CD4-positive, alpha-beta T cell (primary cell): Measurements from ENCODE around the gene SEC16A. TPM values are rescaled to one million over a fixed set of nuclear protein-coding genes. Genes with fewer than 3 reads are reported as not detected.

ENCODE experiments used
- ATAC-seq: fragments of 200-7000 bp; cut with Tn5 transposase; one replicate; pipeline ENCODE4 v1.10.0; 2022; ENCODE audit warnings: mild to moderate bottlenecking; ENCODE audit not compliant: poor library complexity
- CTCF ChIA-PET: fragments of 350-600 bp; sonication (Branson Sonifier 250); formaldehyde crosslinking; loops from one replicate; lab custom pipeline; 2021; ENCODE audit warnings: antibody characterized with exemption, inconsistent platforms; lab: Charles Lee
- POLR2A ChIA-PET: fragments of 350-600 bp; sonication (Branson Sonifier 250); formaldehyde crosslinking; loops from one replicate; lab custom pipeline; 2021; ENCODE audit warnings: antibody characterized with exemption, inconsistent platforms; lab: Charles Lee
- DNase-seq, 14 experiments: peaks; one replicate each; pipeline ENCODE4 v3.0.0-alpha.2; 2013 to 2020; ENCODE audit warnings: mixed read lengths in 2 of 14
- H3K27ac ChIP-seq, 2 donors: one replicate each; pipeline versions ENCODE4 v1.5.1 to v1.7.0; 2013; ENCODE audit warnings: low read length in 2 of 2, low read depth in 1 of 2, mild to moderate bottlenecking in 1 of 2
- H3K27me3 ChIP-seq, 2 experiments: 1 replicate in 1 of 2; 2 replicates in 1 of 2; pipeline versions ENCODE4 v1.6.1 to v1.7.0; 2013; ENCODE audit warnings: low read length in 2 of 2, control low read depth in 1 of 2, mild to moderate bottlenecking in 1 of 2, moderate library complexity in 1 of 2; ENCODE audit not compliant: insufficient read depth in 2 of 2, control insufficient read depth in 1 of 2
- H3K36me3 ChIP-seq: one replicate; pipeline ENCODE4 v1.6.1; 2013; ENCODE audit warnings: low read length, control low read depth; ENCODE audit not compliant: insufficient read depth
- H3K4me1 ChIP-seq: one replicate; pipeline ENCODE4 v1.6.1; 2013; ENCODE audit warnings: low read length, control low read depth; ENCODE audit not compliant: insufficient read depth
- H3K4me3 ChIP-seq: one replicate; pipeline ENCODE4 v1.5.1; 2013; ENCODE audit warnings: mild to moderate bottlenecking, low read length, moderate library complexity
- H3K9me3 ChIP-seq, 2 experiments: 1 replicate in 1 of 2; 2 replicates in 1 of 2; pipeline versions ENCODE4 v1.6.1 to v1.7.0; 2013; ENCODE audit warnings: low read length in 2 of 2, mild to moderate bottlenecking in 2 of 2, control low read depth in 1 of 2, moderate library complexity in 1 of 2; ENCODE audit not compliant: control insufficient read depth in 1 of 2, insufficient read depth in 1 of 2
- H3K27ac Mint-ChIP-seq: one replicate; pipeline ENCODE4 v1.8.0; 2020; ENCODE audit warnings: mixed read lengths
- H3K27me3 Mint-ChIP-seq: one replicate; pipeline ENCODE4 v1.8.0; 2021; ENCODE audit warnings: mixed read lengths
- H3K36me3 Mint-ChIP-seq: one replicate; pipeline ENCODE4 v1.8.0; 2021; ENCODE audit warnings: low read depth, mixed read lengths
- H3K4me1 Mint-ChIP-seq: one replicate; pipeline ENCODE4 v1.8.0; 2021; ENCODE audit warnings: low read depth, mixed read lengths
- H3K4me3 Mint-ChIP-seq: one replicate; pipeline ENCODE4 v1.8.0; 2020; ENCODE audit warnings: mild to moderate bottlenecking, mixed read lengths
- H3K9me3 Mint-ChIP-seq: one replicate; pipeline ENCODE4 v1.8.0; 2020; ENCODE audit warnings: mixed read lengths
- intact Hi-C, 2 experiments: fragments of 100-400 bp; cut with DNase I in 1 of 2; cut with micrococcal nuclease in 1 of 2; formaldehyde crosslinking; loops; one replicate each; pipeline versions ENCODE4 v1.15.1 to v1.9.0; 2023 to 2025; cut with DNase I, micrococcal nuclease
- total RNA-seq, 174 experiments: library from RNA in 2 of 174; stranded (reverse) in 2 of 174; gene quantifications; one replicate each; pipeline ENCODE4 v1.2.3 and lab custom pipeline; 2021 to 2026
- TF ChIP-seq, protein P1 (sequence below): fragments of 200-600 bp; IDR thresholded peaks from one replicate; pipeline ENCODE4 v1.8.0; 2022; ENCODE audit warnings: antibody characterized with exemption, mild to moderate bottlenecking

Gene SEC16A
- total RNA-seq, 2 experiments from 2014 or later: 73.0 to 75.0 TPM

GRCh38 chr9:136522314-136523237 lies 39.7 kb upstream of the SEC16A start:
- Histone ChIP-seq H3K27ac (no peak overlapping the region), H3K4me3 (no peak overlapping the region), H3K36me3 (peaks cover 48% of the 10 kb centered on the region), H3K9me3 (no peaks in the 10 kb centered on the region), H3K4me1 (no peaks in the 10 kb centered on the region), H3K27me3 (no peaks in the 10 kb centered on the region)
- POLR2A ChIA-PET: interaction anchor here (3.5 kb wide), 1 partner anchor 16 kb away, joined by 15 read pairs; no protein-coding TSS in a partner anchor
- intact Hi-C loops: no loop called here
- Mint-ChIP-seq H3K9me3 (no peaks in the 10 kb centered on the region), H3K4me1 (no peaks in the 10 kb centered on the region), H3K27ac (no peak overlapping the region), H3K4me3 (no peak overlapping the region), H3K27me3 (no peaks in the 10 kb centered on the region), H3K36me3 (peaks cover 11% of the 10 kb centered on the region)
- DNase-seq (peak in 2 of 14 experiments; percentile 61 to 66), ATAC-seq (no peak)
- TF ChIP-seq, protein P1, sequence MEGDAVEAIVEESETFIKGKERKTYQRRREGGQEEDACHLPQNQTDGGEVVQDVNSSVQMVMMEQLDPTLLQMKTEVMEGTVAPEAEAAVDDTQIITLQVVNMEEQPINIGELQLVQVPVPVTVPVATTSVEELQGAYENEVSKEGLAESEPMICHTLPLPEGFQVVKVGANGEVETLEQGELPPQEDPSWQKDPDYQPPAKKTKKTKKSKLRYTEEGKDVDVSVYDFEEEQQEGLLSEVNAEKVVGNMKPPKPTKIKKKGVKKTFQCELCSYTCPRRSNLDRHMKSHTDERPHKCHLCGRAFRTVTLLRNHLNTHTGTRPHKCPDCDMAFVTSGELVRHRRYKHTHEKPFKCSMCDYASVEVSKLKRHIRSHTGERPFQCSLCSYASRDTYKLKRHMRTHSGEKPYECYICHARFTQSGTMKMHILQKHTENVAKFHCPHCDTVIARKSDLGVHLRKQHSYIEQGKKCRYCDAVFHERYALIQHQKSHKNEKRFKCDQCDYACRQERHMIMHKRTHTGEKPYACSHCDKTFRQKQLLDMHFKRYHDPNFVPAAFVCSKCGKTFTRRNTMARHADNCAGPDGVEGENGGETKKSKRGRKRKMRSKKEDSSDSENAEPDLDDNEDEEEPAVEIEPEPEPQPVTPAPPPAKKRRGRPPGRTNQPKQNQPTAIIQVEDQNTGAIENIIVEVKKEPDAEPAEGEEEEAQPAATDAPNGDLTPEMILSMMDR: no peak
- CTCF ChIA-PET: no interaction called here

- Mint-ChIP-seq H3K27ac (no peak overlapping the region), H3K36me3 (peaks cover 16% of the 10 kb centered on the region), H3K9me3 (no peaks in the 10 kb centered on the region), H3K4me1 (no peaks in the 10 kb centered on the region), H3K4me3 (no peak overlapping the region), H3K27me3 (no peaks in the 10 kb centered on the region)
- TF ChIP-seq, protein P1: no peak
- peaks cover 55% of the 10 kb centered on the region for H3K36me3 ChIP-seq
- no peak overlapping the region for H3K4me3 ChIP-seq
- POLR2A ChIA-PET: interaction anchor here (3.5 kb wide), 1 partner anchor 18 kb away, joined by 15 read pairs; no protein-coding TSS in a partner anchor
- H3K27ac ChIP-seq: no peak overlapping the region
- intact Hi-C loops: no loop called here
- DNase-seq: peak in 2 of 14 experiments; percentile 66 to 78
- no peak for ATAC-seq
- no peaks in the 10 kb centered on the region for H3K9me3 ChIP-seq
- no peaks in the 10 kb centered on the region for H3K4me1 ChIP-seq
- no peaks in the 10 kb centered on the region for H3K27me3 ChIP-seq
- CTCF ChIA-PET: no interaction called here
Observed at GRCh38 chr9:136521537-136521936, 38.7 kb upstream of the SEC16A start.

GRCh38 chr9:136520053-136520540 lies 37.3 kb upstream of the SEC16A start:
- no peaks in the 10 kb centered on the region for H3K27me3 Mint-ChIP-seq
- CTCF ChIA-PET: no interaction called here
- Histone ChIP-seq H3K4me3 (no peak overlapping the region), H3K4me1 (no peaks in the 10 kb centered on the region), H3K9me3 (no peaks in the 10 kb centered on the region), H3K36me3 (peaks cover 68% of the 10 kb centered on the region), H3K27me3 (no peaks in the 10 kb centered on the region), H3K27ac (no peak overlapping the region)
- DNase-seq (no peak), ATAC-seq (no peak)
- POLR2A ChIA-PET: interaction anchor here (3.5 kb wide), 1 partner anchor 19 kb away, joined by 15 read pairs; no protein-coding TSS in a partner anchor
- H3K4me1 Mint-ChIP-seq: no peaks in the 10 kb centered on the region
- peaks cover 21% of the 10 kb centered on the region for H3K36me3 Mint-ChIP-seq
- TF ChIP-seq, protein P1: no peak
- intact Hi-C loops: no loop called here
- H3K27ac Mint-ChIP-seq: no peak overlapping the region
- H3K9me3 Mint-ChIP-seq: no peaks in the 10 kb centered on the region
- no peak overlapping the region for H3K4me3 Mint-ChIP-seq
